Calu3 (cell line): Measurements from ENCODE around the gene CYP46A1. TPM values are rescaled to one million over a fixed set of nuclear protein-coding genes. Genes with fewer than 3 reads are reported as not detected.

Experiments used
- BruUV-seq: library from RNA; stranded (reverse); fragments of 400-500 nt; replicated peaks from 2 replicates; lab custom pipeline; 2021; lab: Mats Ljungman, UMichigan
- CTCF ChIA-PET: fragments of 300-600 bp; sonication (Branson Sonifier 250); formaldehyde crosslinking; loops from one replicate; lab custom pipeline; 2022; ENCODE audit warnings: antibody characterized with exemption; lab: Charles Lee
- DNase-seq: peaks from one replicate; pipeline ENCODE4 v3.0.0; 2022
- H3K27ac Mint-ChIP-seq: one replicate; pipeline ENCODE4 v1.8.0; 2022; ENCODE audit warnings: mixed read lengths; ENCODE audit not compliant: unreplicated experiment
- H3K27me3 Mint-ChIP-seq: one replicate; pipeline ENCODE4 v1.8.0; 2022; ENCODE audit warnings: mixed read lengths; ENCODE audit not compliant: unreplicated experiment
- H3K36me3 Mint-ChIP-seq: one replicate; pipeline ENCODE4 v1.8.0; 2022; ENCODE audit warnings: mild to moderate bottlenecking, moderate library complexity, mixed read lengths; ENCODE audit not compliant: insufficient read depth, unreplicated experiment
- H3K4me1 Mint-ChIP-seq: one replicate; pipeline ENCODE4 v1.8.0; 2022; ENCODE audit warnings: mild to moderate bottlenecking, low read depth, mixed read lengths; ENCODE audit not compliant: unreplicated experiment
- H3K4me3 Mint-ChIP-seq: one replicate; pipeline ENCODE4 v1.8.0; 2022; ENCODE audit warnings: mild to moderate bottlenecking, low read depth, moderate library complexity, mixed read lengths; ENCODE audit not compliant: unreplicated experiment
- H3K9me3 Mint-ChIP-seq: one replicate; pipeline ENCODE4 v1.8.0; 2022; ENCODE audit warnings: low read depth, mixed read lengths; ENCODE audit not compliant: unreplicated experiment
- intact Hi-C: fragments of 100-400 bp; cut with micrococcal nuclease; formaldehyde crosslinking; loops from one replicate; pipeline ENCODE4 v1.10.0; 2022; ENCODE audit not compliant: unreplicated experiment
- total RNA-seq: library from RNA; stranded (reverse); gene quantifications from 2 replicates; pipeline ENCODE4 v1.2.3, GENCODE V29; 2022
- TF ChIP-seq, protein P1 (sequence below): fragments of 200-600 bp; IDR thresholded peaks from one replicate; pipeline ENCODE4 v1.8.0; 2022; ENCODE audit warnings: antibody characterized with exemption; ENCODE audit not compliant: unreplicated experiment

The CYP46A1 gene
- total RNA-seq, 1 experiment from 2014 or later, result not detected

DNA sequence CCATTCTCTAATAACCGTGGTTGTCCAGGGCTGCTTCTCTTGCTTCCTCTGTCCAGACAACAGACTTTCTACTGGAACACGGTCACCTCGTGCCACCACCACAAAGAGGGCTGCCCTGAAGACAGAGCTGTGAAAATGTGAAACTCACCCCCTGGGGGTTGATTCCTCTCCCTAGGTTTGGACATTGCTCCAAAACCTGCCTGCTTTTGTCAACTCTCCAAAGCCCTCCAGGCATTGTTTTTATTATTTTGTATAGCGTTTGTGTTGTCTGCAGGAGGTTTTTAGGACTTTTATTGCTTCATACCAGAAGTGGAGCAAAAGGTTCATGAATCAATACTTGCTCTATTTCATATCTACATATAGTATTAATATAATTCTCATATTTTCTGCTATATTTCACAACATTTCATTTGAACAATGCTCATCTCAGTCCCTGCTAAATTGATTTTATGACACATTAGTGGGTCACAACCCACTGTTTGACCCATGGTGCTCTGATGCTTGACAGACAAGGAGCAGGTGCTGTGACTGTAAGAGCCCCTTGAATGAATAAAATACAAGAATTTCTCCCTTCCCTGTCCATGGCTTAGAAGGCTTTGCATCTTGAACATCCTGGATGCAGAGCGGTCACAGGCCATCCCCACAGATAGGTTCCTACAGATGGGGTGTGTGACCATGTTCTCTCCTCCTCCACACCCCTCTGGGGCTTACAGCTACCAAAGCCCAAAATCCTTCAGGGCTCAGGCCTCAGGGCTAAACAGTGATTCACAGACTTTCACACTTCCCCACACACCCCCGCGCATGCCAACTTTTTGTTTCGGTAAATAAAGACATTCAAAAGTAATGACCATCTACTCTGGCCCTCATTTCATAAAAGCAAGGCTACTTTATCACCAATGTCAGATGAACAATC lies 88.5 kb downstream of the CYP46A1 start:
- no peaks in the 10 kb centered on the region for H3K36me3 Mint-ChIP-seq
- TF ChIP-seq, protein P1, sequence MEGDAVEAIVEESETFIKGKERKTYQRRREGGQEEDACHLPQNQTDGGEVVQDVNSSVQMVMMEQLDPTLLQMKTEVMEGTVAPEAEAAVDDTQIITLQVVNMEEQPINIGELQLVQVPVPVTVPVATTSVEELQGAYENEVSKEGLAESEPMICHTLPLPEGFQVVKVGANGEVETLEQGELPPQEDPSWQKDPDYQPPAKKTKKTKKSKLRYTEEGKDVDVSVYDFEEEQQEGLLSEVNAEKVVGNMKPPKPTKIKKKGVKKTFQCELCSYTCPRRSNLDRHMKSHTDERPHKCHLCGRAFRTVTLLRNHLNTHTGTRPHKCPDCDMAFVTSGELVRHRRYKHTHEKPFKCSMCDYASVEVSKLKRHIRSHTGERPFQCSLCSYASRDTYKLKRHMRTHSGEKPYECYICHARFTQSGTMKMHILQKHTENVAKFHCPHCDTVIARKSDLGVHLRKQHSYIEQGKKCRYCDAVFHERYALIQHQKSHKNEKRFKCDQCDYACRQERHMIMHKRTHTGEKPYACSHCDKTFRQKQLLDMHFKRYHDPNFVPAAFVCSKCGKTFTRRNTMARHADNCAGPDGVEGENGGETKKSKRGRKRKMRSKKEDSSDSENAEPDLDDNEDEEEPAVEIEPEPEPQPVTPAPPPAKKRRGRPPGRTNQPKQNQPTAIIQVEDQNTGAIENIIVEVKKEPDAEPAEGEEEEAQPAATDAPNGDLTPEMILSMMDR, result no peak
- CTCF ChIA-PET, result interaction anchor here (1.1 to 1.6 kb wide), 2 partner anchors 12 to 18 kb away, joined by 4 read pairs; no protein-coding TSS in a partner anchor
- no peaks in the 10 kb centered on the region for H3K9me3 Mint-ChIP-seq
- intact Hi-C loops, result no loop called here
- DNase-seq, result no peak
- no peak overlapping the region for H3K4me3 Mint-ChIP-seq
- H3K4me1 Mint-ChIP-seq, result peaks cover 16% of the 10 kb centered on the region
- no peaks in the 10 kb centered on the region for H3K27me3 Mint-ChIP-seq
- no peak overlapping the region for H3K27ac Mint-ChIP-seq
- BruUV-seq, result no TSS peak

DNA sequence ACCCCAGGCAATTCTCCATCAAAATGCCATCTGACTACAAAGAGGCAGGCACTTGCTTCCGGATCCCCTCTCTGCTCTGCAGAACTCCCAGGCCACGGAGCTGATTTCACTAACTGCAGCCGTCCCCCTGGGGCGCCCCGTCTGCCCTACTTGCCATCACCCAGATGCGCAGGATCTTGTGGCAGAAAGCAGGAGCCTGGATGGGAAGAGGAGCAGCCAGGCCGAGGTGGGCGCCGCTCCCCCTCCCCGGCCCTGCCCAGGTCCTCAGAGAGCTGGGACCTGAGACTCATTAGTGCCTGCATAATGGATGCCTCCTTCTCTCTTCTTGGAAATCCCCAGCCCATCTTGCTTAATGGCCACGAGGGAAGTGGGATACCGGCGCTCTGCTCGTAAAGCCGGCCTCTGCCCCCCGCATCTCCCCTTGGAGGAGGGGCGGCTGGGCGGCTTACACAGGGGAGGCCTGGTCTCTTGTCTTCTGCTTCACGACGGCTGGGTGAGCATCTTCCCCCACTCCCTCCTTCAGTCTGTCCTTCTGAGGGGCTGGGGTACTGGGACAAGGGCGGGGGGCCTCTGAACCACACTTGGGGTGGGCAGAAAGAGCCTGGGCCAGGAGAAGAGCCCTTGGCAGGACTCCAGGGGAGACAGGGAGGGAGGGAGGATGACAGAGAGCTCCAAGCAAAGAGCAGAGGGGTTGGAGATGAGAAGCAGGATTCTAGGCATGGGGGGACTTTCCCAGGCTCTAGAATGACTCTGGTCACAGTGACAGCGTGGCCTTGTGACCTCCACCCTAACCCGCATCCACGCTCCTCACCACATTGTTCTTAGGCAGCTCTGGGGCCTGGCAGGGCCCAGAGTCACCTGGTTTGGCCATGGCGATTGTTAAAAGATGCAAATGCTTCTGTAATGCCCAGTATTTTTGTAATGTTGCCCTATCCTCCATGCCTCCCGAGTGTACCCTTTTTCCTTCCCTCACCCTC lies 89.7 kb downstream of the CYP46A1 start:
- CTCF ChIA-PET, result interaction anchor here (0.6 to 1.6 kb wide), 4 partner anchors 11 to 27 kb away, joined by 3 to 6 read pairs (median 4); no protein-coding TSS in a partner anchor
- Mint-ChIP-seq H3K4me3 (no peak overlapping the region), H3K36me3 (no peaks in the 10 kb centered on the region), H3K27ac (no peak overlapping the region), H3K4me1 (peaks cover 16% of the 10 kb centered on the region), H3K27me3 (no peaks in the 10 kb centered on the region), H3K9me3 (no peaks in the 10 kb centered on the region)
- no TSS peak for BruUV-seq
- no peak for DNase-seq
- TF ChIP-seq, protein P1, result no peak
- intact Hi-C loops, result no loop called here

DNA sequence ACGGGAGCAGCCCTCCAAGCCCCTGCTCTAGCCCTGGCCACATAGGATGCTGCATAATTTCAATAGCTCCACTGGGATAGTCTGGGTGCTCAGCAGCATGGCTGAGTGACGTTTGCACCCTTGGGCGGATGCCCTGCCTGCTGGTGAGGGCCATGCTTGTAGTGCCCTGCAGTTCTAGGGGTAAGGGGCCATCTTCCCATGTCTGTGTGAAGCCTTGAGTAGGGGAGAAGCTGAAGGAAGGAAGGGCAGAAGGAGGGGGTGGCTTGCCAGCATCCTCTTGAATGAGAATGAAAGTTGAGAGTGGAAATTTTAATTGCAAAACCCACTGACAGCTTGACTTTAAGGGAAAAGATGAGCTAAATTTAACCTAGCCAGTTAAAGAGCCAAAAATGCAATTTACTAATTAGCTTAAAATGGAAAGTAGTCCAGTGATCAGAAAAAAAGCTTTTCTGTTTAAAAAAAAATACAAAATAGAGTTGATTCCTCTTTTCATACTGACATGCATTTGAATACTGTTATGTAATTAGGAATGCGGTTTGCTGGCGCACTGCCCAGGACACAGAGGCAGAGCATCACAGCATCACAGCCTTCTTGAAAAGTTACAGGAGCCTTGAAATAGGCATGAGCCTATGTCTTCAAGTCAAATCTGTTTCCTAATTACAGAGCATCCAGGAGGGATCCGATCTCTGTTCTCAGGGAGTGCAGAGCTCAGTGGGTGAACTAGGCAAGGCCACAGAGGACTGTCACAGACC lies 90.6 kb downstream of the CYP46A1 start:
- TF ChIP-seq, protein P1, result no peak
- Mint-ChIP-seq H3K27me3 (no peaks in the 10 kb centered on the region), H3K4me3 (no peak overlapping the region), H3K9me3 (peaks cover 2% of the 10 kb centered on the region), H3K4me1 (peaks cover 16% of the 10 kb centered on the region), H3K36me3 (no peaks in the 10 kb centered on the region), H3K27ac (no peak overlapping the region)
- no TSS peak for BruUV-seq
- CTCF ChIA-PET, result interaction anchor here (0.6 to 1.6 kb wide), 4 partner anchors 10 to 28 kb away, joined by 3 to 7 read pairs (median 5); no protein-coding TSS in a partner anchor
- DNase-seq, result no peak
- intact Hi-C loops, result no loop called here
